Activated B cell treated with CpG ODN at 0.5 μM for 24 hours (primary cell): Measurements from ENCODE around the gene PLD3. TPM values are rescaled to one million over a fixed set of nuclear protein-coding genes. Genes with fewer than 3 reads are reported as not detected.
A peak's percentile ranks its signal among the peaks of the same experiment; 100 is the strongest.

Experiments
- ATAC-seq: fragments of 200-7000 bp; cut with Tn5 transposase; one replicate; pipeline ENCODE4 v1.10.0; 2021; ENCODE audit warnings: low read depth, mild to moderate bottlenecking, moderate library complexity
- CTCF ChIA-PET: fragments of 350-600 bp; sonication (Branson Sonifier 250); formaldehyde crosslinking; loops from one replicate; lab custom pipeline; 2021; ENCODE audit warnings: antibody characterized with exemption; lab: Charles Lee
- POLR2A ChIA-PET: fragments of 350-600 bp; sonication (Branson Sonifier 250); formaldehyde crosslinking; loops from one replicate; lab custom pipeline; 2021; ENCODE audit warnings: antibody characterized with exemption; lab: Charles Lee
- DNase-seq: peaks from one replicate; pipeline ENCODE4 v3.0.0; 2022
- H3K27ac Mint-ChIP-seq: one replicate; pipeline ENCODE4 v1.8.0; 2020; ENCODE audit warnings: mixed read lengths
- H3K27me3 Mint-ChIP-seq: one replicate; pipeline ENCODE4 v1.8.0; 2021; ENCODE audit warnings: mixed read lengths
- H3K36me3 Mint-ChIP-seq: one replicate; pipeline ENCODE4 v1.8.0; 2021; ENCODE audit warnings: low read depth, mixed read lengths
- H3K4me1 Mint-ChIP-seq: one replicate; pipeline ENCODE4 v1.8.0; 2021; ENCODE audit warnings: mixed read lengths
- H3K4me3 Mint-ChIP-seq: one replicate; pipeline ENCODE4 v1.8.0; 2020; ENCODE audit warnings: mild to moderate bottlenecking, mixed read lengths
- H3K9me3 Mint-ChIP-seq: one replicate; pipeline ENCODE4 v1.8.0; 2020; ENCODE audit warnings: mixed read lengths
- intact Hi-C: fragments of 100-400 bp; cut with micrococcal nuclease; formaldehyde crosslinking; loops from one replicate; pipeline ENCODE4 v1.15.1; 2024
- total RNA-seq: library from RNA; stranded (reverse); gene quantifications from 2 replicates; pipeline ENCODE4 v1.2.3, GENCODE V29; 2022
- TF ChIP-seq, protein P1 (sequence below): fragments of 200-600 bp; IDR thresholded peaks from one replicate; pipeline ENCODE4 v1.8.0; 2022; ENCODE audit warnings: antibody characterized with exemption, mild to moderate bottlenecking

The PLD3 gene
- total RNA-seq, 1 donor from 2014 or later: 37.8 TPM

DNA sequence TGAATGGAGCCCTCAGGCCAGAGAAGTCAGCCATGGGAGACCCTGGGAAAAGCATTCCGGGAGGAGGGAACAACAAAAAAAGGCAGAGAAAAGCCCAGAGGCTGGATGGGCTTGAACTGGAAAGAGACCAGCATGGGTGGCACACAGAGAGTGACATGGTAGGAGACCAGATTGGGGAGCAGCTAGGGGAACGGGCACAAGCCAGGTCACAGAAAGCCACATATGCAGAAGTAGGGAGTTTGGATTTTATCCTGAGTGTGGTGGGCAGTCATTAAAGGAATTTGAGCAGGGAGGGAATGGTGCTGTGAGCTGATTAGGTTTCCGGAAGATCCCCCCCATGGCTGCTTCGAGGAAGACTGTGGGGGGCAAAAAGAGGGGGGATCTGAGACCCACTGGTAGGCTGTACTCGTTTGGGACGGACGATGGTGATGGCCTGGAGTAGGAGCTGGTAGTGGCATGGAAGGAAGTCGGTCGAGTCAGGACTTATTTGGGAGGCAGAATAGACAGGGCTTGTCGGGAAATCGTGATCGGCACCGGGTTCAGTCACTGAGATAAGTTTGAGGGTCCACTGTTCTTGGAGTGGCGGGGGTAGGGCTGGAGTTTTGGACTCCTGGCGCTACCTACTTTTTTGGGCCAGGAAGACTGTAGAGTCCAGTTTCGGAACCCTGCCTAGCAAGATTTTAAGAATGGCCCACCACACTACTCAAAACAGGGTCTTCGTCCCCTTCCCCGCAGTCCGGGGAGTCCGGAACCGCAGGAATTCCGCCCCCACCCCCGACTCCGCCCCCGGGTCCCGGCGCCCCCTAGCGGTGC is 76.3 kb downstream of the PLD3 start:
- DNase-seq (no peak), ATAC-seq (no peak)
- no peaks in the 10 kb centered on the region for H3K27me3 Mint-ChIP-seq
- ChIA-PET CTCF (interaction anchor here (1.4 to 5.1 kb wide), 4 partner anchors 9 to 120 kb away, joined by 3 to 21 read pairs (median 5); partner anchors contain the start of gene BLVRB), POLR2A (interaction anchor here (0.5 to 4.2 kb wide), 5 partner anchors 10 to 76 kb away, joined by 4 to 89 read pairs (median 7); partner anchors contain the start of genes C19orf47, PLD3 and SERTAD3)
- H3K36me3 Mint-ChIP-seq: peaks cover 16% of the 10 kb centered on the region
- peak overlapping the region; percentile 93 for H3K27ac Mint-ChIP-seq
- TF ChIP-seq, protein P1, sequence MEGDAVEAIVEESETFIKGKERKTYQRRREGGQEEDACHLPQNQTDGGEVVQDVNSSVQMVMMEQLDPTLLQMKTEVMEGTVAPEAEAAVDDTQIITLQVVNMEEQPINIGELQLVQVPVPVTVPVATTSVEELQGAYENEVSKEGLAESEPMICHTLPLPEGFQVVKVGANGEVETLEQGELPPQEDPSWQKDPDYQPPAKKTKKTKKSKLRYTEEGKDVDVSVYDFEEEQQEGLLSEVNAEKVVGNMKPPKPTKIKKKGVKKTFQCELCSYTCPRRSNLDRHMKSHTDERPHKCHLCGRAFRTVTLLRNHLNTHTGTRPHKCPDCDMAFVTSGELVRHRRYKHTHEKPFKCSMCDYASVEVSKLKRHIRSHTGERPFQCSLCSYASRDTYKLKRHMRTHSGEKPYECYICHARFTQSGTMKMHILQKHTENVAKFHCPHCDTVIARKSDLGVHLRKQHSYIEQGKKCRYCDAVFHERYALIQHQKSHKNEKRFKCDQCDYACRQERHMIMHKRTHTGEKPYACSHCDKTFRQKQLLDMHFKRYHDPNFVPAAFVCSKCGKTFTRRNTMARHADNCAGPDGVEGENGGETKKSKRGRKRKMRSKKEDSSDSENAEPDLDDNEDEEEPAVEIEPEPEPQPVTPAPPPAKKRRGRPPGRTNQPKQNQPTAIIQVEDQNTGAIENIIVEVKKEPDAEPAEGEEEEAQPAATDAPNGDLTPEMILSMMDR: no peak
- intact Hi-C loops: loop anchor here (1.0 to 5.0 kb wide), 5 partner anchors 10 to 172 kb away; partner anchors contain the start of genes BLVRB and SERTAD3
- H3K4me3 Mint-ChIP-seq: peak overlapping the region; percentile 93
- no peaks in the 10 kb centered on the region for H3K9me3 Mint-ChIP-seq
- peaks cover 34% of the 10 kb centered on the region for H3K4me1 Mint-ChIP-seq

DNA sequence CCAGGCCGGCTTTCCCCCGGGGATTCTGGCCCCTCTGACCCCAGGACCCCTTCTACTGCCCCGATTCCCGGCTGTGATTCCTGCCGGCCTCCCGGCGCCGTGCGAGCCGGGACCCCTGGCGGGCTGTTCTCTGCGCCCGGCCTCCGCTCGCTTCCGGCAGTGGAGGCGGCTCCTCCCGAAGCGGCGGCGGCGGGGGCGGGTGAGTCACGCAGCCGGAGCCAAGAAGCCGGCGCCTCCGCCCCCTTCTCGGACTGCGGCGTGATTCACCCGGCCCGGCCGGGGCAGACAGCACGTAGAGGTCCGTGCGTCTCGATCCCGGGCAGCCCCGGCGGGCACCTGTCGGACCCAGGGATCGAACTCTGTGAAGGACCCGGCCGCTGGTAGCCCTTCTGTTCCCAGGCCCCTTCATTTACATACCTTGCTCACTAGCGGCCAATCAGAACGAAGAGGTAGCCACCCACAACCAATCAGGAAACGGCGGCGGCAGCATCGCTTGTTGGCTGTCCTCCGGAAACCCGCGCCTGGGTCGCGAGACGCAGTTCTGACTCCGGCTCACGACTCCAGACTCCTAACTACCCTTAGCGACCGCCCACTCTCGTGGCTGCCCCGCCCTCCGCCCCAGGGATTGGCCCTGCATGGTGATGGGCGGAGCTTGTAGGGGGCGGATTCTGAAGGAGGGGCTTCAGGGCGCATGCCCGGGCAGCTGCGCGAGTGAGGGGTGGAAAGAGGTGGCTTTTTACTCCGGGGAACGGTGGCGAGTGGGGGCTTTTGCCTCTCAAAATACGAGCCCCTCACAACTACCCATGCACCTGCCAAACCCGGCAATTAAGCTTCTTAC is 77.2 kb downstream of the PLD3 start, which contains the start of gene SERTAD1:
Gene SERTAD1, minus strand, starts transcription at position 543 of the 838 bp plus-strand sequence. CDS start 2,446 bp downstream, outside the sequence.
- POLR2A ChIA-PET: interaction anchor here (0.5 to 4.2 kb wide), 22 partner anchors 9 to 1520 kb away, joined by 3 to 89 read pairs (median 4); partner anchors contain the start of genes AKT2, BLVRB, C19orf47 and COQ8B
- Mint-ChIP-seq H3K4me1 (peaks cover 31% of the 10 kb centered on the region), H3K27ac (peak within 1 kb of the TSS; percentile 93), H3K27me3 (no peaks in the 10 kb centered on the region), H3K9me3 (no peaks in the 10 kb centered on the region), H3K36me3 (peaks cover 16% of the 10 kb centered on the region), H3K4me3 (peak within 1 kb of the TSS; percentile 93)
- peak; percentile 90 for ATAC-seq
- CTCF ChIA-PET: interaction anchor here (1.1 to 1.5 kb wide), 4 partner anchors 8 to 40 kb away, joined by 3 to 6 read pairs (median 4); partner anchors contain the start of gene BLVRB
- TF ChIP-seq, protein P1: no peak
- intact Hi-C loops: loop anchor here (1.0 kb wide), 4 partner anchors 10 to 40 kb away; partner anchors contain the start of genes BLVRB and SERTAD3
- peak; percentile 100 for DNase-seq

Other genes starting within 250 kb of the PLD3 start
- 16.4 and 20.5 TPM in 2 replicates for gene MAP3K10, start 157.3 kb upstream of the PLD3 start, total RNA-seq
- not detected in 2 replicates for gene TTC9B, start 130.3 kb upstream of the PLD3 start, total RNA-seq
- 0.16 and 0.42 TPM in 2 replicates for gene CCNP, start 122.0 kb upstream of the PLD3 start, total RNA-seq
- gene AKT2, start 63.4 kb upstream of the PLD3 start, total RNA-seq: 157 and 176 TPM in 2 replicates
- gene C19orf47, start 298 bp upstream of the PLD3 start, total RNA-seq: 14.6 and 14.7 TPM in 2 replicates
- 0.09 TPM in 1 of 2 replicates, not detected in the other for gene HIPK4, start 41.5 kb downstream of the PLD3 start, total RNA-seq
- 1.4 and 1.7 TPM in 2 replicates for gene PRX, start 64.7 kb downstream of the PLD3 start, total RNA-seq
- gene SERTAD1, start 77.3 kb downstream of the PLD3 start, total RNA-seq: 13.4 and 13.9 TPM in 2 replicates
- 43.5 and 48.4 TPM in 2 replicates for gene SERTAD3, start 95.6 kb downstream of the PLD3 start, total RNA-seq
- 12.3 and 14.6 TPM in 2 replicates for gene BLVRB, start 117.0 kb downstream of the PLD3 start, total RNA-seq
- gene SPTBN4, start 118.3 kb downstream of the PLD3 start, total RNA-seq: 0.20 and 0.49 TPM in 2 replicates
- 184 and 213 TPM in 2 replicates for gene SHKBP1, start 228.2 kb downstream of the PLD3 start, total RNA-seq